ENCODE data around the gene CYB561D2. TPM values are rescaled to one million over a fixed set of nuclear protein-coding genes. Genes with fewer than 3 reads are reported as not detected.

The CYB561D2 gene
- total RNA-seq, 1 donor from 2014 or later = 2.2 TPM

DNA sequence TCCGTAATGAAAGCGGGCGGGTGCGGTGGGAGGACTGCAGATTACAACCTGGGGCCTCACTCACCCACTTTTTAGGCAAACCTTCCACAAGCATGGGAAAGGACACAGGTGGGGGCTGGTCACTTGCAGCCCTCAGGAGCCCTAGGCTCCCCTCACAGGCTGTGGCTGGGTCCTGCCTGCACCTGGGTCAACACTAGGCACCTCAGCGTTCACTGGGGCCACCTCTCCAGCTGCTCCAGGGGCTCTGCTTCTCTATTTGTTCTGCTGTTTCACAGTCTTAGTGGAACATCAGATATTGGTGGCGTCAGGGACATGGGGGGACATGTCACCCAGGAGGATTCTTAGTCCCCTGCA, 38.7 kb downstream of the CYB561D2 start:
- Histone ChIP-seq H3K9ac (no peak overlapping the region), H3K9me3 (ENCODE audit: low read depth) (no peaks in the 10 kb centered on the region), H3K27ac (no peak overlapping the region), H3K36me3 (no peaks in the 10 kb centered on the region), H3K4me2 (no peak overlapping the region), H3F3A (ENCODE audit: low read depth) (no peaks in the 10 kb centered on the region), H3K4me3 (no peak overlapping the region), H2AFZ (replicated peaks) (no peak overlapping the region), H3K79me2 (ENCODE audit: low read depth) (no peaks in the 10 kb centered on the region), H4K20me1 (ENCODE audit: low read depth) (no peaks in the 10 kb centered on the region), H3K27me3 (no peaks in the 10 kb centered on the region), H3K4me1 (peaks cover 3% of the 10 kb centered on the region)
- TF ChIP-seq EZH2 (IDR thresholded peaks at IDR 0.05) (no peak), EZH2phosphoT487 (IDR thresholded peaks at IDR 0.05) (no peak)
- TF ChIP-seq, protein P1, sequence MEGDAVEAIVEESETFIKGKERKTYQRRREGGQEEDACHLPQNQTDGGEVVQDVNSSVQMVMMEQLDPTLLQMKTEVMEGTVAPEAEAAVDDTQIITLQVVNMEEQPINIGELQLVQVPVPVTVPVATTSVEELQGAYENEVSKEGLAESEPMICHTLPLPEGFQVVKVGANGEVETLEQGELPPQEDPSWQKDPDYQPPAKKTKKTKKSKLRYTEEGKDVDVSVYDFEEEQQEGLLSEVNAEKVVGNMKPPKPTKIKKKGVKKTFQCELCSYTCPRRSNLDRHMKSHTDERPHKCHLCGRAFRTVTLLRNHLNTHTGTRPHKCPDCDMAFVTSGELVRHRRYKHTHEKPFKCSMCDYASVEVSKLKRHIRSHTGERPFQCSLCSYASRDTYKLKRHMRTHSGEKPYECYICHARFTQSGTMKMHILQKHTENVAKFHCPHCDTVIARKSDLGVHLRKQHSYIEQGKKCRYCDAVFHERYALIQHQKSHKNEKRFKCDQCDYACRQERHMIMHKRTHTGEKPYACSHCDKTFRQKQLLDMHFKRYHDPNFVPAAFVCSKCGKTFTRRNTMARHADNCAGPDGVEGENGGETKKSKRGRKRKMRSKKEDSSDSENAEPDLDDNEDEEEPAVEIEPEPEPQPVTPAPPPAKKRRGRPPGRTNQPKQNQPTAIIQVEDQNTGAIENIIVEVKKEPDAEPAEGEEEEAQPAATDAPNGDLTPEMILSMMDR (IDR thresholded peaks at IDR 0.05) = no peak
- DNase-seq (ENCODE audit: low spot score) = no peak
- H3K4me1 Mint-ChIP-seq = peaks cover 3% of the 10 kb centered on the region
- no peak overlapping the region for H3K27ac Mint-ChIP-seq
- no peaks in the 10 kb centered on the region for H3K36me3 Mint-ChIP-seq
- H3K9me3 Mint-ChIP-seq = no peaks in the 10 kb centered on the region
- no peak overlapping the region for H3K4me3 Mint-ChIP-seq
- H3K27me3 Mint-ChIP-seq (ENCODE audit: insufficient read depth, low read depth) = peaks cover 2% of the 10 kb centered on the region

DNA sequence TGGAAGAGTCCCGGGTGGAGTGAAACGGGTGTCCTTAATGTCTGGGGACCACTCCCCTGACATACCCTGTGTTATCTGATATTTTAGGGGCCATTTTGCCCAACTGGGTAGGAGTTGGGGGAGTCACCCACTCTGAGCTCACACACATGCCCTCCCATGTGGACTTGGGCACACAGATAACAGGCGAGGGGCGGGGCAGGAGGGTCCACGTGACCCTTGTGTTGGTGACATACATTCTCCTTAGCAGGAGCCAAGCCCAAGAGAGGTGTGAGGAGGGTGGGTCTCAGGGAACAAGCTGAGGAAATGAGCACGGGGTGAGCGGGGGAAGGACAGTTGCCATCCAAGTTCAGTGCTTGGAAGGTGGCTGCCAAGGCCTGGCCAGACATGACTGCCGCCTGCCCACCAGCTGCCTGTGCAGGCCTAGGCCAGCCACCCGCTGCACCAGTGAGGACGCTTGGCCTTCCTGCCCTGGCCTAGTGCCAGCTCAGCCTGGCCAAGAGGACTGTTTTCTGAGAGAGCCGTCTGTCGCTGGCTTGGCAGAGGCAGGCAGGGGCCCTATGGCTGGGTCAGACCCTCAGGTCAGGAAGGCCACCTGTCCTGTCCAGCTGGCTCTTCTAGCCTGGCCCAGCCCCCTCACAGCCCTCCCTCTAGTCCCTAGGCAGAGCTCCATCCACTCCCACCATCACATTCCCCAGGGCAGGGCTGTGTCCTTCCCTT, 40.0 kb downstream of the CYB561D2 start:
- no peak overlapping the region for H2AFZ ChIP-seq (replicated peaks)
- H3K4me1 Mint-ChIP-seq = peaks cover 3% of the 10 kb centered on the region
- TF ChIP-seq, protein P1 (IDR thresholded peaks at IDR 0.05) = no peak
- TF ChIP-seq EZH2phosphoT487 (IDR thresholded peaks at IDR 0.05) (no peak), EZH2 (IDR thresholded peaks at IDR 0.05) (no peak)
- no peak overlapping the region for H3K27ac ChIP-seq
- H3K27me3 ChIP-seq = no peaks in the 10 kb centered on the region
- peaks cover 3% of the 10 kb centered on the region for H3K4me1 ChIP-seq
- H3K9me3 ChIP-seq (ENCODE audit: low read depth) = no peaks in the 10 kb centered on the region
- no peaks in the 10 kb centered on the region for H3K9me3 Mint-ChIP-seq
- no peaks in the 10 kb centered on the region for H3K36me3 Mint-ChIP-seq
- H3K27ac Mint-ChIP-seq = peak overlapping the region; percentile 48
- no peak overlapping the region for H3K4me2 ChIP-seq
- H3K9ac ChIP-seq = no peak overlapping the region
- no peaks in the 10 kb centered on the region for H3F3A ChIP-seq (ENCODE audit: low read depth)
- H3K36me3 ChIP-seq = no peaks in the 10 kb centered on the region
- no peak for DNase-seq (ENCODE audit: low spot score)
- H3K27me3 Mint-ChIP-seq (ENCODE audit: insufficient read depth, low read depth) = peaks cover 2% of the 10 kb centered on the region
- H3K4me3 ChIP-seq = no peak overlapping the region
- no peaks in the 10 kb centered on the region for H3K79me2 ChIP-seq (ENCODE audit: low read depth)
- H3K4me3 Mint-ChIP-seq = no peak overlapping the region
- H4K20me1 ChIP-seq (ENCODE audit: low read depth) = no peaks in the 10 kb centered on the region

DNA sequence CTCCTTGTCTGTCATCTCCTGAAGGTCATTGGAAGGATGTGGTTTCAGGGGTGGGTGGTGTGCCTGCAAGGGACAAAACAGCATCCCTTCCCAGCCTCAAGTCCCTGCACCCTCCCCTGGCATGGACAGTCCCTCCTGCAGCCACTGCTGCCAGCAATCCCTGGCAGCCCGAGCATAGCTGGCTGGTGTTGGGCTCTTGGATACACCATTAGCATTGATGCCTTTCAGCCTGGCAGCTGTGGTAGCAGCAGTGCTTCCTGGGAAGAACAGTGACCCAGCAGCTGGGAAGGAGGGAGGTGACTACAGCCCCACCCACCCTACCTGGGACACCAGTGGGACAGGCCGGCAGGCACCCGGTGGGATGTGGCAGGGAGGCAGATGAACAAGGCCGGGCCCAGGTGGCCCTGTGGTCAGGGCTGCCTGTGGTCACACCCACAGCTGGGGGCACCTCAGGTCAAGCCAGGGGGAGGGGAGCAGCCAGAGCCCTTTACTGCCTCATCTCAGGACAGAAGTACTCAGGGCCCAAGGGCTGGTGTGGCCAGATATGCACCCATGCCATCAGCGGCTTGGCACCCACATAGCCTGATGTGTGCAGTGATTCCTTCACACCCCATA, 41.5 kb downstream of the CYB561D2 start:
- Histone ChIP-seq H3K4me1 (peaks cover 7% of the 10 kb centered on the region), H4K20me1 (ENCODE audit: low read depth) (no peaks in the 10 kb centered on the region), H3K4me3 (no peak overlapping the region), H3K4me2 (no peak overlapping the region), H3K9ac (no peak overlapping the region), H3K9me3 (ENCODE audit: low read depth) (no peaks in the 10 kb centered on the region), H2AFZ (replicated peaks) (no peak overlapping the region), H3F3A (ENCODE audit: low read depth) (no peaks in the 10 kb centered on the region), H3K27me3 (no peaks in the 10 kb centered on the region), H3K27ac (no peak overlapping the region), H3K79me2 (ENCODE audit: low read depth) (no peaks in the 10 kb centered on the region), H3K36me3 (no peaks in the 10 kb centered on the region)
- H3K9me3 Mint-ChIP-seq = no peaks in the 10 kb centered on the region
- TF ChIP-seq, protein P1 (IDR thresholded peaks at IDR 0.05) = no peak
- TF ChIP-seq EZH2 (IDR thresholded peaks at IDR 0.05) (no peak), EZH2phosphoT487 (IDR thresholded peaks at IDR 0.05) (no peak)
- H3K4me3 Mint-ChIP-seq = no peak overlapping the region
- H3K27me3 Mint-ChIP-seq (ENCODE audit: insufficient read depth, low read depth) = peaks cover 5% of the 10 kb centered on the region
- peaks cover 9% of the 10 kb centered on the region for H3K4me1 Mint-ChIP-seq
- H3K36me3 Mint-ChIP-seq = no peaks in the 10 kb centered on the region
- no peak for DNase-seq (ENCODE audit: low spot score)
- H3K27ac Mint-ChIP-seq = no peak overlapping the region
